ENCODE data around the gene ARHGDIG.

DNA sequence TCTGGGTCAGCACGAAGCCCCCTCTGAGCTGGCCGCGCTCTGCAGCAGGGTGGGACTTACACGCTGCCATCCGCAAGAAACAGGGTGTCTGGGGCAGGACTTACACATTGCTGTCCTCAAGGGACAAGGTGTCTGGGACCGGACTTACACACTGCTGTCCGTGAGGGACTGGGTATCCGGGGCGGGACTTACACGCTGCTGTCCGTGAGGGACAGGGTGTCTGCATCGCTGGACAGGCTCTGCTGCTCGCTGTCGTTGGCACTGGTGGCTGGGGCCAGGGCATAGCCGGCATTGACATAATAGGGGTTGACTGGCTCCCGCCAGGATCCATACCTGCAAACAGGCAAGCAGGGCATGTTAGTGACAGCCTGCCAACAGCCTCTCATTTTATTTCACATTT is 34.0 kb downstream of the ARHGDIG start:
- no peak for TF ChIP-seq POLR2A (IDR thresholded peaks at IDR 0.05; ENCODE audit: low read length)
- no peak for TF ChIP-seq GATA1 (IDR thresholded peaks at IDR 0.05; ENCODE audit: low read depth, low read length)
